Measurements from ENCODE around the gene ABCF2. TPM values are rescaled to one million over a fixed set of nuclear protein-coding genes. Genes with fewer than 3 reads are reported as not detected.

The ABCF2 gene
- total and polyA plus RNA-seq, 4 donors: 6.3 to 15.6 (median 10.5) TPM

GRCh38 chr7:151264615-151265014 lies 37.6 kb upstream of the ABCF2 start:
- DNase-seq (ENCODE audit: low spot score): no peak
- WGBS: 94% methylated on average over 5 of the region's 5 CpGs
- no peaks in the 10 kb centered on the region for H3K4me1 ChIP-seq (ENCODE audit: control insufficient read depth in 4 of 4, insufficient read depth in 4 of 4, low read length in 3 of 4)
- no peak for TF ChIP-seq GABPA (IDR thresholded peaks at IDR 0.05 in 1 of 2, conservative IDR thresholded peaks at IDR 0.05 in 1 of 2)
- TF ChIP-seq RAD21 (IDR thresholded peaks at IDR 0.05): no peak
- TF ChIP-seq HNF4A (conservative IDR thresholded peaks at IDR 0.05): no peak
- no peak for TF ChIP-seq CTCF (IDR thresholded peaks at IDR 0.05; ENCODE audit: low read depth, low read length, missing input control)
- no peak for TF ChIP-seq MAX (IDR thresholded peaks at IDR 0.05)
- no peak for TF ChIP-seq EGR1 (IDR thresholded peaks at IDR 0.05; ENCODE audit: low read depth in 2 of 2)
- TF ChIP-seq ZBTB33 (IDR thresholded peaks at IDR 0.05): no peak
- TF ChIP-seq FOXA2 (IDR thresholded peaks at IDR 0.05): no peak
- no peak for TF ChIP-seq FOXA1 (IDR thresholded peaks at IDR 0.05)
- no peak for TF ChIP-seq NR2F2 (IDR thresholded peaks at IDR 0.05)
- no peak for TF ChIP-seq HNF4G (IDR thresholded peaks at IDR 0.05)
- no peak for TF ChIP-seq TAF1 (conservative IDR thresholded peaks at IDR 0.05)
- TF ChIP-seq YY1 (IDR thresholded peaks at IDR 0.05): no peak
- no peak overlapping the region for H3K9ac ChIP-seq (ENCODE audit: low read depth in 1 of 2, low read length in 2 of 2)
- no peaks in the 10 kb centered on the region for H3K36me3 ChIP-seq (ENCODE audit: control insufficient read depth in 4 of 4, insufficient read depth in 3 of 4, low read depth in 1 of 4, low read length in 3 of 4)
- no peak overlapping the region for H3K4me3 ChIP-seq (ENCODE audit: low read depth in 1 of 3, low read length in 3 of 3)
- no peak overlapping the region for H3K27ac ChIP-seq (ENCODE audit: low read depth in 1 of 2, low read length in 2 of 2)
- peaks cover 0 to 5% (median 2%) of the 10 kb centered on the region in 4 donors for H3K27me3 ChIP-seq (ENCODE audit: control insufficient read depth in 4 of 4, insufficient read depth in 4 of 4, low read length in 3 of 4)
- H3K9me3 ChIP-seq (ENCODE audit: control insufficient read depth in 4 of 4, low read length in 3 of 4): no peaks in the 10 kb centered on the region

GRCh38 chr7:151261529-151261928 lies 34.5 kb upstream of the ABCF2 start:
- WGBS: 49% methylated on average over 10 of the region's 10 CpGs
- no peak for TF ChIP-seq FOXA1 (IDR thresholded peaks at IDR 0.05)
- TF ChIP-seq TAF1 (conservative IDR thresholded peaks at IDR 0.05): no peak
- TF ChIP-seq RAD21 (IDR thresholded peaks at IDR 0.05): no peak
- no peak for TF ChIP-seq YY1 (IDR thresholded peaks at IDR 0.05)
- no peak for TF ChIP-seq JUND (IDR thresholded peaks at IDR 0.05)
- TF ChIP-seq CTCF (IDR thresholded peaks at IDR 0.05; ENCODE audit: low read depth, low read length, missing input control): no peak
- TF ChIP-seq NR2F2 (IDR thresholded peaks at IDR 0.05): no peak
- TF ChIP-seq EGR1 (IDR thresholded peaks at IDR 0.05; ENCODE audit: low read depth in 2 of 2): no peak
- no peak for TF ChIP-seq MAX (IDR thresholded peaks at IDR 0.05)
- TF ChIP-seq ZBTB33 (IDR thresholded peaks at IDR 0.05): no peak
- no peak for TF ChIP-seq HNF4A (conservative IDR thresholded peaks at IDR 0.05)
- no peak for TF ChIP-seq FOXA2 (IDR thresholded peaks at IDR 0.05)
- no peak for TF ChIP-seq RXRA (IDR thresholded peaks at IDR 0.05)
- no peak for TF ChIP-seq GABPA (IDR thresholded peaks at IDR 0.05 in 1 of 2, conservative IDR thresholded peaks at IDR 0.05 in 1 of 2)
- peaks cover 0 to 5% (median 2%) of the 10 kb centered on the region in 4 donors for H3K27me3 ChIP-seq (ENCODE audit: control insufficient read depth in 4 of 4, insufficient read depth in 4 of 4, low read length in 3 of 4)
- no peaks in the 10 kb centered on the region for H3K9me3 ChIP-seq (ENCODE audit: control insufficient read depth in 4 of 4, low read length in 3 of 4)
- H3K27ac ChIP-seq (ENCODE audit: low read depth in 1 of 2, low read length in 2 of 2): no peak overlapping the region
- H3K9ac ChIP-seq (ENCODE audit: low read depth in 1 of 2, low read length in 2 of 2): no peak overlapping the region
- no peak overlapping the region for H3K4me3 ChIP-seq (ENCODE audit: low read depth in 1 of 3, low read length in 3 of 3)
- H3K4me1 ChIP-seq (ENCODE audit: control insufficient read depth in 4 of 4, insufficient read depth in 4 of 4, low read length in 3 of 4): no peaks in the 10 kb centered on the region
- DNase-seq (ENCODE audit: low spot score): no peak
- no peaks in the 10 kb centered on the region for H3K36me3 ChIP-seq (ENCODE audit: control insufficient read depth in 4 of 4, insufficient read depth in 3 of 4, low read depth in 1 of 4, low read length in 3 of 4)
